ENCODE results near the gene KYNU. TPM values are rescaled to one million over a fixed set of nuclear protein-coding genes. Genes with fewer than 3 reads are reported as not detected.
A peak's percentile ranks its signal among the peaks of the same experiment; 100 is the strongest.

KYNU gene
- total and polyA plus RNA-seq, 9 of the 15 experiments (the other 6 are each of a cell fraction or from before 2014, with no cell fraction given): 2.6 to 11.6 (median 7.2) TPM

DNA sequence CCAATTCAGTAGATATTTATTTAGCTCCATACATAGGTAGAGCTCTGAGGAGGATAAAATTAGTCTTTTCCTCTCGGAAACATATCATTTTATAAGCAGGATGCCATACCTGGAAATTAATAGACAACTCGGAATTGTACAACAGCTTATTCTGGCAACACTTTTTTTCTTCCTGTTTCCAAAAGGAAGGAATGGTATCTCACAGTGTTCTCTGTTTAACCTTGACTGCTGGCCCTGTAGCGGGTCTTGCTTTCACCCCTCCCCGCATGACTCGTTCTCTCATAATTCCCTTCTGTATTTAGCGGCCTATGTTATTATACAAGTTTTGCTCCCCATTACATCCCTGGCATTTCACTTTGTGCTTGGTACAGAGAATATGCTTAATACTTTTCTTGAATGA, 2.5 kb upstream of the KYNU start:
- ChIA-PET POLR2A (no interaction called here), CTCF (ENCODE audit: low intra/inter-chr PET ratio) (no interaction called here)
- Histone ChIP-seq H3K4me2 (ENCODE audit: insufficient read depth, low read length) (no peak overlapping the region), H3K27ac (ENCODE audit: extremely low read depth, low read depth, low read length) (0 out of 3 replicates have a peak overlapping the region, but pooled peaks have one; percentile 17), H2AFZ (ENCODE audit: low read depth, low read length) (0 out of 2 replicates have a peak overlapping the region, but pooled peaks have one; percentile 14), H3K9me3 (replicated peaks; ENCODE audit: control insufficient read depth, insufficient read depth, low read depth, low read length) (no peaks in the 10 kb centered on the region), H3K79me2 (ENCODE audit: control insufficient read depth, insufficient read depth, low read length) (no peaks in the 10 kb centered on the region), H3K4me1 (replicated peaks in 1 of 2; ENCODE audit: control insufficient read depth in 2 of 2, insufficient read depth in 2 of 2, low read length in 2 of 2) (no peaks in the 10 kb centered on the region), H3K27me3 (ENCODE audit: control insufficient read depth in 2 of 2, insufficient read depth in 2 of 2, low read length in 2 of 2) (no peaks in the 10 kb centered on the region), H4K20me1 (replicated peaks; ENCODE audit: control insufficient read depth, insufficient read depth, low read length) (no peaks in the 10 kb centered on the region), H3K9me1 (ENCODE audit: control insufficient read depth, insufficient read depth, low read length) (no peaks in the 10 kb centered on the region), H3K9ac (ENCODE audit: insufficient read depth in 1 of 2, low read depth in 2 of 2, low read length in 2 of 2) (no peak overlapping the region), H3K36me3 (ENCODE audit: control insufficient read depth, insufficient read depth, low read length) (no peaks in the 10 kb centered on the region), H3K4me3 (no peak overlapping the region)
- FAIRE-seq: no peak
- DNase-seq (ENCODE audit: extremely low read depth in 1 of 4, low spot score in 3 of 4): no peak
- intact Hi-C loops (cut with micrococcal nuclease) (loop anchor here (5.0 kb wide), 1 partner anchor 107 kb away; no protein-coding TSS in a partner anchor), in situ Hi-C loops (cut with MboI) (no loop called here)
- BruUV-seq (replicated peaks): no TSS peak
- WGBS (ENCODE audit: insufficient coverage, low coverage, missing lambda C conversion rate): 6% methylated on average over 6 of the region's 6 CpGs
- TF ChIP-seq ZEB2 (IDR thresholded peaks at IDR 0.05) (no peak), E2F3 (CRISPR knock-in tag; IDR thresholded peaks at IDR 0.05) (no peak), ZNF695 (CRISPR knock-in tag; IDR thresholded peaks at IDR 0.05) (no peak), ELF2 (CRISPR knock-in tag; IDR thresholded peaks at IDR 0.05) (no peak), BDP1 (IDR thresholded peaks at IDR 0.05; ENCODE audit: insufficient read depth, insufficient read length) (no peak), ZNF224 (CRISPR knock-in tag; IDR thresholded peaks at IDR 0.05) (no peak), CC2D1A (IDR thresholded peaks at IDR 0.05) (no peak), PYGO2 (tag; IDR thresholded peaks at IDR 0.05) (no peak)
- TF ChIP-seq, protein P1, sequence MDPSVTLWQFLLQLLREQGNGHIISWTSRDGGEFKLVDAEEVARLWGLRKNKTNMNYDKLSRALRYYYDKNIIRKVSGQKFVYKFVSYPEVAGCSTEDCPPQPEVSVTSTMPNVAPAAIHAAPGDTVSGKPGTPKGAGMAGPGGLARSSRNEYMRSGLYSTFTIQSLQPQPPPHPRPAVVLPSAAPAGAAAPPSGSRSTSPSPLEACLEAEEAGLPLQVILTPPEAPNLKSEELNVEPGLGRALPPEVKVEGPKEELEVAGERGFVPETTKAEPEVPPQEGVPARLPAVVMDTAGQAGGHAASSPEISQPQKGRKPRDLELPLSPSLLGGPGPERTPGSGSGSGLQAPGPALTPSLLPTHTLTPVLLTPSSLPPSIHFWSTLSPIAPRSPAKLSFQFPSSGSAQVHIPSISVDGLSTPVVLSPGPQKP (CRISPR knock-in tag; IDR thresholded peaks at IDR 0.05): no peak
- ATAC-seq: no peak

Data from K562 (cell line).